Measurements from ENCODE around the gene PHF10. TPM values are rescaled to one million over a fixed set of nuclear protein-coding genes. Genes with fewer than 3 reads are reported as not detected.

PHF10 gene
- total RNA-seq, 2 donors from 2014 or later, result 82.5 to 82.8 TPM

- Histone ChIP-seq H3K36me3 (ENCODE audit: control insufficient read depth, insufficient read depth, low read length) (peaks cover 91% of the 10 kb centered on the region), H3K9me3 (ENCODE audit: control insufficient read depth, low read length) (peaks cover 76% of the 10 kb centered on the region), H3K9ac (ENCODE audit: extremely low read depth, low read length, poor library complexity, severe bottlenecking) (no peak overlapping the region), H3K27me3 (ENCODE audit: control insufficient read depth, insufficient read depth, low read length, poor library complexity, severe bottlenecking) (no peaks in the 10 kb centered on the region), H3K4me3 (ENCODE audit: low read length) (peak overlapping the region; percentile 67), H3K27ac (ENCODE audit: low read depth, low read length) (no peak overlapping the region), H3K4me1 (ENCODE audit: control insufficient read depth, insufficient read depth, low read length) (no peaks in the 10 kb centered on the region)
- Mint-ChIP-seq H3K4me3 (no peak overlapping the region), H3K27me3 (ENCODE audit: insufficient read depth) (no peaks in the 10 kb centered on the region), H3K36me3 (ENCODE audit: low read depth) (peaks cover 87% of the 10 kb centered on the region), H3K4me1 (peaks cover 24% of the 10 kb centered on the region), H3K27ac (peak overlapping the region; percentile 17), H3K9me3 (peaks cover 8% of the 10 kb centered on the region)
- DNase-seq, result no peak
- 85 to 91% methylated on average over 1 of the region's 1 CpG for WGBS, 2 experiments (ENCODE audit: insufficient coverage in 1 of 2, insufficient read length in 1 of 2)
- TF ChIP-seq CTCF (conservative IDR thresholded peaks at IDR 0.05), result no peak
Measured at GRCh38 chr6:169677096-169677495, 47.2 kb downstream of the PHF10 start.

GRCh38 chr6:169675011-169675410 lies 49.3 kb downstream of the PHF10 start:
- Histone ChIP-seq H3K36me3 (ENCODE audit: control insufficient read depth, insufficient read depth, low read length) (peaks cover 91% of the 10 kb centered on the region), H3K27ac (ENCODE audit: low read depth, low read length) (no peak overlapping the region), H3K27me3 (ENCODE audit: control insufficient read depth, insufficient read depth, low read length, poor library complexity, severe bottlenecking) (no peaks in the 10 kb centered on the region), H3K9me3 (ENCODE audit: control insufficient read depth, low read length) (peaks cover 56% of the 10 kb centered on the region), H3K4me3 (ENCODE audit: low read length) (peak overlapping the region; percentile 24), H3K9ac (ENCODE audit: extremely low read depth, low read length, poor library complexity, severe bottlenecking) (no peak overlapping the region), H3K4me1 (ENCODE audit: control insufficient read depth, insufficient read depth, low read length) (no peaks in the 10 kb centered on the region)
- H3K4me3 Mint-ChIP-seq, result no peak overlapping the region
- 87 to 100% methylated on average over 1 to 3 of the region's 3 CpGs for WGBS, 2 experiments (ENCODE audit: insufficient coverage in 1 of 2, insufficient read length in 1 of 2)
- H3K36me3 Mint-ChIP-seq (ENCODE audit: low read depth), result peaks cover 86% of the 10 kb centered on the region
- H3K9me3 Mint-ChIP-seq, result peaks cover 2% of the 10 kb centered on the region
- peaks cover 24% of the 10 kb centered on the region for H3K4me1 Mint-ChIP-seq
- TF ChIP-seq CTCF (conservative IDR thresholded peaks at IDR 0.05), result no peak
- H3K27ac Mint-ChIP-seq, result no peak overlapping the region
- peak; percentile 59 for DNase-seq
- no peaks in the 10 kb centered on the region for H3K27me3 Mint-ChIP-seq (ENCODE audit: insufficient read depth)

GRCh38 chr6:169671563-169671962 lies 52.7 kb downstream of the PHF10 start:
- Mint-ChIP-seq H3K9me3 (peaks cover 2% of the 10 kb centered on the region), H3K27me3 (ENCODE audit: insufficient read depth) (no peaks in the 10 kb centered on the region), H3K4me1 (peaks cover 9% of the 10 kb centered on the region), H3K4me3 (no peak overlapping the region), H3K27ac (no peak overlapping the region), H3K36me3 (ENCODE audit: low read depth) (peaks cover 78% of the 10 kb centered on the region)
- no peak overlapping the region for H3K27ac ChIP-seq (ENCODE audit: low read depth, low read length)
- H3K9ac ChIP-seq (ENCODE audit: extremely low read depth, low read length, poor library complexity, severe bottlenecking), result no peak overlapping the region
- WGBS, 2 experiments (ENCODE audit: insufficient coverage in 1 of 2, insufficient read length in 1 of 2), result 95 to 100% methylated on average over 3 to 5 of the region's 5 CpGs
- TF ChIP-seq CTCF (conservative IDR thresholded peaks at IDR 0.05), result no peak
- peaks cover 23% of the 10 kb centered on the region for H3K9me3 ChIP-seq (ENCODE audit: control insufficient read depth, low read length)
- DNase-seq, result no peak
- no peak overlapping the region for H3K4me3 ChIP-seq (ENCODE audit: low read length)
- H3K36me3 ChIP-seq (ENCODE audit: control insufficient read depth, insufficient read depth, low read length), result peaks cover 83% of the 10 kb centered on the region
- no peaks in the 10 kb centered on the region for H3K4me1 ChIP-seq (ENCODE audit: control insufficient read depth, insufficient read depth, low read length)
- H3K27me3 ChIP-seq (ENCODE audit: control insufficient read depth, insufficient read depth, low read length, poor library complexity, severe bottlenecking), result no peaks in the 10 kb centered on the region
